ENCODE measurements around the gene NFYB.

DNA sequence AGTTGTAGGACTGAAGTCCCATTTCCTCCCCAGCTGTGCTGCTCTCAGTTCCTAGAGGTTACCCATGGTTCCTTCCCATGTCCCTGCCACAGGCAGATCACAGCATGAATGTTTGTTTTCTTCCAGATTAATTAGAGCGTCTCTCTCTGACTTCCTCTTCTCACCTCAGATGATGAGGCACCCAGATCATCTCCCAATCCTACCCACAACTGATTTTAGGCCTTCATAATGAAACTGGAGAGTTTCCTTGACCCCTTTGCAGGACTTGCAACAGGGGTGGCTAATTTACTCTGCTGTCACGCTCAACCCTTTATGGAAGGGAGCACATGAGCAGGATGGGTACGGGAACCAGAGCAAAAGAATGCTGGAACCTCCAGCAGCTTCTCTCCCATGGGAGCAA, 45.4 kb upstream of the NFYB start:
- no peak for TF ChIP-seq POLR2A (IDR thresholded peaks at IDR 0.05)
- TF ChIP-seq, protein P1, sequence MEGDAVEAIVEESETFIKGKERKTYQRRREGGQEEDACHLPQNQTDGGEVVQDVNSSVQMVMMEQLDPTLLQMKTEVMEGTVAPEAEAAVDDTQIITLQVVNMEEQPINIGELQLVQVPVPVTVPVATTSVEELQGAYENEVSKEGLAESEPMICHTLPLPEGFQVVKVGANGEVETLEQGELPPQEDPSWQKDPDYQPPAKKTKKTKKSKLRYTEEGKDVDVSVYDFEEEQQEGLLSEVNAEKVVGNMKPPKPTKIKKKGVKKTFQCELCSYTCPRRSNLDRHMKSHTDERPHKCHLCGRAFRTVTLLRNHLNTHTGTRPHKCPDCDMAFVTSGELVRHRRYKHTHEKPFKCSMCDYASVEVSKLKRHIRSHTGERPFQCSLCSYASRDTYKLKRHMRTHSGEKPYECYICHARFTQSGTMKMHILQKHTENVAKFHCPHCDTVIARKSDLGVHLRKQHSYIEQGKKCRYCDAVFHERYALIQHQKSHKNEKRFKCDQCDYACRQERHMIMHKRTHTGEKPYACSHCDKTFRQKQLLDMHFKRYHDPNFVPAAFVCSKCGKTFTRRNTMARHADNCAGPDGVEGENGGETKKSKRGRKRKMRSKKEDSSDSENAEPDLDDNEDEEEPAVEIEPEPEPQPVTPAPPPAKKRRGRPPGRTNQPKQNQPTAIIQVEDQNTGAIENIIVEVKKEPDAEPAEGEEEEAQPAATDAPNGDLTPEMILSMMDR (IDR thresholded peaks at IDR 0.05): no peak
